Immature natural killer cell (primary cell): ENCODE measurements around the gene EIF2D. TPM values are rescaled to one million over a fixed set of nuclear protein-coding genes. Genes with fewer than 3 reads are reported as not detected.
"Not testable (repeated sequence)": the region's sequence is repeated elsewhere in the genome, so short reads cannot be mapped to it uniquely, and the experiment has no call there.

Experiments
- DNase-seq, 3 donors: peaks; one replicate each; pipeline ENCODE4 v3.0.0; 2022; ENCODE audit warnings: mixed read lengths in 1 of 3
- H3K27ac Mint-ChIP-seq, 6 donors: one replicate each; pipeline ENCODE4 v1.8.0; 2020; ENCODE audit warnings: mixed read lengths in 6 of 6, mild to moderate bottlenecking in 5 of 6, inconsistent platforms in 4 of 6, moderate library complexity in 3 of 6
- H3K27me3 Mint-ChIP-seq, 3 donors: one replicate each; pipeline ENCODE4 v1.8.0; 2020 to 2021; ENCODE audit warnings: low read depth in 3 of 3, mild to moderate bottlenecking in 3 of 3, mixed read lengths in 3 of 3, moderate library complexity in 3 of 3, inconsistent platforms in 1 of 3
- H3K36me3 Mint-ChIP-seq, 3 donors: one replicate each; pipeline ENCODE4 v1.8.0; 2020; ENCODE audit warnings: mixed read lengths in 3 of 3, inconsistent platforms in 2 of 3, mild to moderate bottlenecking in 2 of 3
- H3K4me1 Mint-ChIP-seq, 2 donors: one replicate each; pipeline ENCODE4 v1.8.0; 2020; ENCODE audit warnings: inconsistent platforms in 2 of 2, mild to moderate bottlenecking in 2 of 2, mixed read lengths in 2 of 2, moderate library complexity in 1 of 2
- H3K4me3 Mint-ChIP-seq, 5 donors: one replicate each; pipeline ENCODE4 v1.8.0; 2020; ENCODE audit warnings: mild to moderate bottlenecking in 5 of 5, mixed read lengths in 5 of 5, inconsistent platforms in 3 of 5, moderate library complexity in 3 of 5
- H3K9me3 Mint-ChIP-seq, 6 donors: one replicate each; pipeline ENCODE4 v1.8.0; 2020; ENCODE audit warnings: mild to moderate bottlenecking in 6 of 6, mixed read lengths in 6 of 6, inconsistent platforms in 4 of 6, moderate library complexity in 3 of 6
- polyA plus RNA-seq, 3 donors: library from polyadenylated mRNA; unstranded; fragments of 300-500 nt; fragmentation: Illumina TruSeq; gene quantifications; one replicate each; pipeline ENCODE4 v1.2.3, GENCODE V29; 2021

EIF2D gene
- polyA plus RNA-seq, 3 donors from 2014 or later: 12.9 to 24.2 (median 20.8) TPM

GRCh38 chr1:206649261-206649921 lies 37.1 kb upstream of the EIF2D start:
- no peaks in the 10 kb centered on the region for H3K36me3 Mint-ChIP-seq
- no peak overlapping the region for H3K27ac Mint-ChIP-seq
- peaks cover 0 to 5% (median 2%) of the 10 kb centered on the region in 3 donors for H3K27me3 Mint-ChIP-seq
- no peak for DNase-seq
- no peaks in the 10 kb centered on the region for H3K4me1 Mint-ChIP-seq
- no peak overlapping the region for H3K4me3 Mint-ChIP-seq
- H3K9me3 Mint-ChIP-seq: no peaks in the 10 kb centered on the region

- H3K27ac Mint-ChIP-seq: no peak overlapping the region
These were observed 35.0 kb upstream of the EIF2D start for GRCh38 chr1:206647224-206647623.

DNA sequence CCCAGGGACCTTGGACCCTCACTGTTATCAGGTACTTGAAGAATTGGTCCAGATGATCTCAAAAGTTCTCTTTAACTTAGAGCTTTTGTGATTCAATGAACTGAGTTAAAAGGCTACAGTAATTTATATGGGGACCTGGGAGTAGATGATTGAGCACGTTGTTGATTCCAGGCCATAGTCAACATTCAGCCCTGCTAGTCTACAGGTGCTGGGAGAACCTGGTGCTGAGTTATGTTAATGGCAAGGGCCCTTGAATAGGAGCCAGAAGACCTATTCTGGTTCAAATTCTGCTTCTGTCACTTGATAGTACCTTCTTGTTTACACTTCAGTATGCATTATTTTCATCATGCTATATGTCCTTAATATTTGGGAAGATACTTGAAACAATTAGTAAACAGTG lies 34.2 kb upstream of the EIF2D start:
- no peak for DNase-seq
- no peaks in the 10 kb centered on the region for H3K9me3 Mint-ChIP-seq
- H3K4me1 Mint-ChIP-seq: no peaks in the 10 kb centered on the region
- no peak overlapping the region for H3K4me3 Mint-ChIP-seq
- no peaks in the 10 kb centered on the region for H3K36me3 Mint-ChIP-seq
- no peak overlapping the region for H3K27ac Mint-ChIP-seq
- peaks cover 3 to 5% (median 3%) of the 10 kb centered on the region in 3 donors for H3K27me3 Mint-ChIP-seq

More at GRCh38 chr1:206647224-206647623, 35.0 kb upstream of the EIF2D start:
- H3K9me3 Mint-ChIP-seq: no peaks in the 10 kb centered on the region
- no peak for DNase-seq
- peaks cover 0 to 5% (median 2%) of the 10 kb centered on the region in 3 donors for H3K27me3 Mint-ChIP-seq
- no peaks in the 10 kb centered on the region for H3K4me1 Mint-ChIP-seq
- no peaks in the 10 kb centered on the region for H3K36me3 Mint-ChIP-seq
- no peak overlapping the region for H3K4me3 Mint-ChIP-seq

- Mint-ChIP-seq H3K27ac (no peak overlapping the region), H3K27me3 (peaks cover 5 to 11% (median 6%) of the 10 kb centered on the region in 3 donors)
These were observed 30.9 kb upstream of the EIF2D start for GRCh38 chr1:206643118-206643698.

GRCh38 chr1:206642074-206642473 lies 29.8 kb upstream of the EIF2D start:
- H3K4me1 Mint-ChIP-seq, H3K27ac Mint-ChIP-seq, H3K9me3 Mint-ChIP-seq, H3K4me3 Mint-ChIP-seq, H3K36me3 Mint-ChIP-seq, H3K27me3 Mint-ChIP-seq, DNase-seq: not testable (repeated sequence)

More at GRCh38 chr1:206643118-206643698, 30.9 kb upstream of the EIF2D start:
- H3K4me3 Mint-ChIP-seq: no peak overlapping the region
- no peak for DNase-seq
- no peaks in the 10 kb centered on the region for H3K36me3 Mint-ChIP-seq
- no peaks in the 10 kb centered on the region for H3K4me1 Mint-ChIP-seq
- no peaks in the 10 kb centered on the region for H3K9me3 Mint-ChIP-seq

GRCh38 chr1:206637605-206638004 lies 25.3 kb upstream of the EIF2D start:
- Mint-ChIP-seq H3K4me3 (no peak overlapping the region), H3K4me1 (peaks cover 15 to 16% of the 10 kb centered on the region in 2 donors), H3K27ac (no peak overlapping the region), H3K36me3 (no peaks in the 10 kb centered on the region), H3K27me3 (peaks cover 8 to 25% (median 18%) of the 10 kb centered on the region in 3 donors), H3K9me3 (no peaks in the 10 kb centered on the region)
- no peak for DNase-seq

- H3K27ac Mint-ChIP-seq: no peak overlapping the region
- H3K36me3 Mint-ChIP-seq: no peaks in the 10 kb centered on the region
These were observed 24.4 kb upstream of the EIF2D start for GRCh38 chr1:206636671-206637070.

DNA sequence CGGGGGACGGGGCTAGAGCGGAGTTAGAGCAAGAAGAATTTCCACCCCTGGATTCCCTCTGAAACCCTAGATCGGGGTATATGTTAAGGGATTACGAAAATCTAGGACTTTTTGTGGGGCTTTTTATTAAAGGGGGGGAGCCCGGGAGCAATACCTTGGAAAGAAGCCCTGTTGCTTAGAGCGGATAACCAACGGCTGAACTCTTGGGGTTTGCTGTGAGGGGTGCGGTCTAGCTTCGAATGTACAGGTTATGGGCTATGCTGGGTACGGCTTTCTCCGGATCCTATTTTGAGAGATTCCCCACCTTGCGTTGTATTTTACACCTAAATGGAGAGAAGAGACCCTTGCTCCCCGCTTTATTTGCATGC lies 23.7 kb upstream of the EIF2D start:
- Mint-ChIP-seq H3K4me3 (peak overlapping the region; percentile 51 to 81 (median 75)), H3K4me1 (peaks cover 15 to 16% of the 10 kb centered on the region in 2 donors), H3K36me3 (no peaks in the 10 kb centered on the region), H3K9me3 (no peaks in the 10 kb centered on the region), H3K27me3 (peaks cover 7 to 27% (median 22%) of the 10 kb centered on the region in 3 donors), H3K27ac (peak overlapping the region in 1 of 6 donors; percentile 78)
- DNase-seq: no peak

More at GRCh38 chr1:206636671-206637070, 24.4 kb upstream of the EIF2D start:
- Mint-ChIP-seq H3K9me3 (no peaks in the 10 kb centered on the region), H3K4me1 (peaks cover 15 to 16% of the 10 kb centered on the region in 2 donors), H3K4me3 (no peak overlapping the region), H3K27me3 (peaks cover 7 to 27% (median 22%) of the 10 kb centered on the region in 3 donors)
- DNase-seq: no peak

DNA sequence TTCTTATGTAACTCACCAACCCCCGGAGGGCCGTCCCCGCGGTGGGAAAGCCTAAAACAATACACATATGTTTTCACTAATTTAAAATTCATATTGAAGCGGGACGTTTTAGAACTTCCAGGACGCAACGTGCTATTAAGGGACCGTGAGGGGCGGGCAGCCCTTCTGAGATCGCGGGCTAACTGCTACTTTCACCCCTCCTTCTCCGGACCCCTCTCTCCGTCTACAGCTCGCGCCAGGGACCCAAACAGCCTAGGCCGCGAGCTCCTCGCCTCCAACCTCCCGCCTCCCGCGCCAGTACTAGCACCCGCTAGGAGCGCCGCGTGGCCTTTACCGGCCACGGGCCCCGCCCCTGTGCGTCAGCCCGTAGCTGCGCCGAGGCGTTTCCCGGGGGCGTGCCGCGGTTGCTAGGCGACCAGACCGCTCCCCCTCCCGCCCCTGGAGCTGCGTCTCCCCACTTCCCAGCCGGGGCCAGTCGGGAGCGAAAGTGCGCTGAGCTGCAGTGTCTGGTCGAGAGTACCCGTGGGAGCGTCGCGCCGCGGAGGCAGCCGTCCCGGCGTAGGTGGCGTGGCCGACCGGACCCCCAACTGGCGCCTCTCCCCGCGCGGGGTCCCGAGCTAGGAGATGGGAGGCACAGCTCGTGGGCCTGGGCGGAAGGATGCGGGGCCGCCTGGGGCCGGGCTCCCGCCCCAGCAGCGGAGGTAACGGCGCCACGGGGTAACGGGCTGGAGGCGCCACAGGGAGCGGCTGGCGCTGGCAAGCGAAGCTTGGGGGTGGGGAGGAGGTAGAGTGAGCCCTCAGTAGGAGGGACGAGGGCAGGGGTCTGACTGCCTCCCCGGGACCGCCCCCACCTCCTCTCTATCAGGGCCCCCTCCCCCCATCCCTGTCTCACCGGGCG lies 23.1 kb upstream of the EIF2D start, which contains the start of gene DYRK3:
TSS of gene DYRK3 (plus strand) at position 457 of the 898 bp plus-strand sequence. CDS start at position 625, 168 bp downstream.
- peaks cover 15 to 16% of the 10 kb centered on the region in 2 donors for H3K4me1 Mint-ChIP-seq
- peaks cover 7 to 24% (median 22%) of the 10 kb centered on the region in 3 donors for H3K27me3 Mint-ChIP-seq
- DNase-seq: peak; percentile 84 to 85 (median 85)
- peak within 1 kb of the TSS; percentile 85 to 92 (median 89) for H3K4me3 Mint-ChIP-seq
- no peaks in the 10 kb centered on the region for H3K9me3 Mint-ChIP-seq
- peak within 1 kb of the TSS in 5 of 6 donors; percentile 47 to 87 (median 72) for H3K27ac Mint-ChIP-seq
- no peaks in the 10 kb centered on the region for H3K36me3 Mint-ChIP-seq

GRCh38 chr1:206634365-206635079 lies 22.3 kb upstream of the EIF2D start:
- H3K36me3 Mint-ChIP-seq: no peaks in the 10 kb centered on the region
- peak; percentile 60 to 63 (median 61) for DNase-seq
- H3K9me3 Mint-ChIP-seq: no peaks in the 10 kb centered on the region
- peak overlapping the region; percentile 85 to 92 (median 89) for H3K4me3 Mint-ChIP-seq
- peak overlapping the region in 5 of 6 donors; percentile 47 to 87 (median 72) for H3K27ac Mint-ChIP-seq
- peaks cover 6 to 22% (median 20%) of the 10 kb centered on the region in 3 donors for H3K27me3 Mint-ChIP-seq
- peaks cover 15 to 16% of the 10 kb centered on the region in 2 donors for H3K4me1 Mint-ChIP-seq

DNA sequence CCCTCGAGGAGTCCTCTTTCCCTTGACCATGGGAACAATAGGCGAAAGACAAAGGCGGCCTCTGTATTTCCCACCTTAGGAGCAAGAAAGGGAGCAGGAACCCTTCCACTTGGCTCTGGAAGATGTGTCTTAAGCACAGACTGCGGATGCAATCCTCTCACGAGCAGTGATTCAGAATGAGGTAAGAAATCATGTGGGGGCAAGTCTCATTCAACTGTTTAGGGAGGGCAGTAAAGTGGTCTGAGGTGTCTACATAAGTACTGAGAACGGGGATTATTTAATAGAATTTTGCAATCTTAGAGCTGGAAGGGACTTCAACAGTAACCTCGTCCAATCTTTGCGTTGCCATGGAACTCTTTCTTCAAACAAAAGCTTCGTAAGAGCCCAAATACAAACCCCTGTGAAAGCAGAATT lies 21.4 kb upstream of the EIF2D start:
- Mint-ChIP-seq H3K36me3 (no peaks in the 10 kb centered on the region), H3K27ac (no peak overlapping the region), H3K27me3 (peaks cover 3 to 22% (median 20%) of the 10 kb centered on the region in 3 donors), H3K4me3 (peak overlapping the region in 3 of 5 donors; percentile 3 to 24 (median 16)), H3K9me3 (no peaks in the 10 kb centered on the region), H3K4me1 (peaks cover 15 to 16% of the 10 kb centered on the region in 2 donors)
- DNase-seq: no peak

- H3K4me1 Mint-ChIP-seq: peaks cover 14 to 16% of the 10 kb centered on the region in 2 donors
- H3K36me3 Mint-ChIP-seq: peaks cover 0 to 3% (median 0%) of the 10 kb centered on the region in 3 donors
- peak in 1 of 3 donors; percentile 12 for DNase-seq
- no peak overlapping the region for H3K27ac Mint-ChIP-seq
- H3K4me3 Mint-ChIP-seq: no peak overlapping the region
- no peaks in the 10 kb centered on the region for H3K9me3 Mint-ChIP-seq
- peaks cover 3 to 18% (median 17%) of the 10 kb centered on the region in 3 donors for H3K27me3 Mint-ChIP-seq
These were observed 18.8 kb upstream of the EIF2D start for GRCh38 chr1:206631085-206631509.

- Mint-ChIP-seq H3K4me3 (no peak overlapping the region), H3K27ac (no peak overlapping the region), H3K4me1 (peaks cover 0 to 2% of the 10 kb centered on the region in 2 donors), H3K36me3 (peaks cover 0 to 3% (median 0%) of the 10 kb centered on the region in 3 donors), H3K9me3 (no peaks in the 10 kb centered on the region), H3K27me3 (peaks cover 3 to 14% (median 11%) of the 10 kb centered on the region in 3 donors)
- DNase-seq: no peak
These were observed 16.7 kb upstream of the EIF2D start for GRCh38 chr1:206628916-206629315.
